A204.1 (cell line): ENCODE measurements around the gene TYW1.
"Not testable (repeated sequence)": the region's sequence is repeated elsewhere in the genome, so short reads cannot be mapped to it uniquely, and the experiment has no call there.

Source experiments
- FAIRE-seq: peaks from 2 replicates; lab custom pipeline; 2012; peaks lifted over from hg19 to GRCh38; lab: Jason Lieb, UNC

TYW1 gene

GRCh38 chr7:67045496-67045995, 48.9 kb downstream of the TYW1 start:
- no peak for FAIRE-seq

DNA sequence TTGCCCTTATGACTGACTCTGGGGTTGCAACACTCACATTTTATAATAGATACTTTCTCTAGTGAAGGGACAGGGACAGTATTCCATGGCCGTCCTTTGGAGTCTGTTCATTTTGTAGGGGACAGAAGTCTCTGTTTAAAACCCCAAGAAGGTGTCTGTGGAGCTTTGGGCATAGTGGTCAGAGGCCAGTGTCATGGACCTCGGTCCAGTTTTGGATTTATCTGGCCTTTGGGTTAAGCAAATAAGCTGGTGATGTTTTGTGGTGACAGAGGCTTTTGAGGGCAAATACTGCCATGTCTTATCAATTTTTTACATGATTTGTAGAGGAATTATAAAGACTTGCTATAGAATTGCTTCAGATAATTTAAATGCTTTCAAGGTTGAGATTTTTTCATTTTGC, 50.2 kb downstream of the TYW1 start:
- not testable (repeated sequence) for FAIRE-seq

DNA sequence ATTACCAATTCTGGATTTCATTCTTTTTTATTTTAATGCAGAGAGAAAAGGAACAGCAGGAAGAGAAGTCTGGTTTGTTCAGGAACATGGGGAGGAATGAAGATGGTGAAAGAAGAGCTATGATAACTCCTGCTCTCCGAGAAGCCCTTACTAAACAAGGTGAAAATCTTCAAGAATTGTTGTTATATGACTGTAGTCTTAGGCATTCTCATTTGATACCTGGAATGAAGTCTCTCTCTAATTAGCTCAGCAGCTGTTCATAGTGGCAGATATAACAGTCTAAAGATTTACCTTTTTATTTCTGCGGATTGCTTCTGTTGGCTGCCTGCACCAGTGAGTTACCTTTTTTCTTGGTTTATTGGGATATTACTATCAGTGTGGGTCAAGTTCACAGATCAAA, 53.3 kb downstream of the TYW1 start:
- not testable (repeated sequence) for FAIRE-seq

DNA sequence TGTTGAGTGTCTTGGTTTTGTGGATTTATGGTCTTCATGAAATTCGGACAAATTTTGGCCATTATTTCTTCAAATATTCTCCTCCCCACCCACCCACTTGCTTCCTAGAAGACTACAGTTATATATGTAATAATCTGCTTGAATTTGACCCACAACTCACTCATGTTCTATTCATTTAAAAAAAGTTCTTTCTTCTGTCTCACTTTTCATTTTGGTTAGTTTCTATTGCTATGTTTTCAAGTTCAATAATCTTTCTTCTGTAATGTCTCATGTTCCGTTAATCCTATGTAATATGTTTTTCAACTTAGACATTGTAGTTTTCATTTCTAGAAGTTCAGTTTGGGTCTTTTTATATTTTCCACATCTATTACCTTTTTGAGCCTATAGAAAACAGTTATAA, 55.5 kb downstream of the TYW1 start:
- peak; percentile 82 for FAIRE-seq

DNA sequence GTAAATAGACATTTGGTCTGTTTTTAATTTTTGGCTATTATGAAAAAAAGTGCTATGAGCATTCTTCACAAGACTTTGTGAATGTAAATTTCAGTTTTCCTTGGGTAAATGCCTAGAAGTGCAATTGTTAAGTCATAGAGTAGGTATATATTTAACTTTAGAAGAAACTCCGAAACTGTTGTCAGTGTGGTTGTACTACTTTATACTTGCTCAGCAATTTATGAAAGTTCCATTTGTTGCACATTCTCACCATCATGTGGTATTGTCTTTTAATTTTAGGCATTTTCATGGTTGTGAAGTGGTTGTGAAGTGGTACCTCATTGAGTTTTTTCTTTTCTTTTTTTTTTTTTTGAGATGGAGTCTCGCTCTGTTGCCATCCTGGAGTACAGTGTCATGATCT, 60.0 kb downstream of the TYW1 start:
- no peak for FAIRE-seq

GRCh38 chr7:67061321-67061720, 64.7 kb downstream of the TYW1 start:
- FAIRE-seq: not testable (repeated sequence)

- not testable (repeated sequence) for FAIRE-seq
These were observed 66.2 kb downstream of the TYW1 start for GRCh38 chr7:67062802-67063201.

- not testable (repeated sequence) for FAIRE-seq
These were observed 70.5 kb downstream of the TYW1 start for GRCh38 chr7:67066950-67067622.

DNA sequence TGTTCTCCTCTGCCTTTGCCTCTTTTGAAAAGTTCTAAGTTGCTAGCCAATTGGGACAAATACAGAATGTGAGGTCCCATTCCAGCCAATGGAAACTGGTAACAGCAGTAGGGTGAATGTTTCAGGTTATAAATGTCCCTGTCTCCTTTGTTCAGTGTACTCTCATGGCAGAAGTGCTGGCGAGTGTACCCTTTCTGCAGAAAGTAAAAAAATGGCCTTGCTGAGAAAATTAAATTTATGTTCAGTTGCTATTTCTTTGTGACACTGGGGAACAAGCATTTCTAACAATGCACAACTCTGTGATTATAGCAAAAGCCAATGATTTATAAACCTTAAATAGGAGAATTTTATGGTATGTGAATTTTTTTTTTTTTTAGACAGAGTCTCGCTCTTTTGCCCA, 79.5 kb downstream of the TYW1 start:
- not testable (repeated sequence) for FAIRE-seq

DNA sequence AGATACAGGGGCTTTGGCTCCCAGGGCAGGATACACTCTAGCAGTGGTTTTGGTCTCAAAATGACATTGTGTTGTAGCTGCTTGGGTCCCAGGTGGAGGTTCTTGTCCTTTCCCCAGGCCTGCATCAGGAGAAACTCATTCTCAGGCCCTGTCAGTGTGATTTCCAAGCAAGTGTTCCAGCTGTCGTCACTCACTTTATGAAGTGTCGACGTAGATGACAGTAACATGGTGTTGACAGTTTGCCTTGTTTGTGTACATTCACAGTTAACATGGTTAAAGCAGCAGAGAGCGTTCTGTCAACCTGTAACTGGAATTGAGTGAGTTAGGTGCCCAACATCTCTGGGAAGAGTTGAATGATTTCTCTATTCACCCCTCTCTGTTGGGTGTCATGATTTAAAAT, 86.2 kb downstream of the TYW1 start:
- FAIRE-seq: not testable (repeated sequence)

DNA sequence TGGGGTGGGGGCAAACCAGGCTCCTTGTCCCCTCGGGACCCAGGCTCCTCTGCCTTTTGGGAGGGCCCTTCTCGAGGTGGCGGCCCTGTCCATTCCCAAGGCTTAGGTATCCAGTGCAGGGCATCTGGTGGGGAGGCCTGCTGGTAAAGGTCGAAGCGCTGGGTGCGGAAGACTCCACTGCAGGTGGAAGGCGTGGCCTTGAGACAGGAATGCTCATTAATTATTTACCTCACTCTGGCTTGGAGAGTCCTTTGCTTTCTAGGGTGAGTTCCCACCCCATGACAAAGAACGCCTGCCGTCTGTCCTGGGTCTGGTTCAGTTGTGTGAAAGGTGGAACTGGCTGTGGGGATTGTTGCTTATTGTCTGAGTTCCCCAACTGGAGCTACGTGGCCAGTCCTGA, 92.6 kb downstream of the TYW1 start:
- FAIRE-seq: not testable (repeated sequence)

GRCh38 chr7:67091053-67091452, 94.4 kb downstream of the TYW1 start:
- FAIRE-seq: not testable (repeated sequence)

- FAIRE-seq: not testable (repeated sequence)
These were observed 101.4 kb downstream of the TYW1 start for GRCh38 chr7:67098031-67098430.

DNA sequence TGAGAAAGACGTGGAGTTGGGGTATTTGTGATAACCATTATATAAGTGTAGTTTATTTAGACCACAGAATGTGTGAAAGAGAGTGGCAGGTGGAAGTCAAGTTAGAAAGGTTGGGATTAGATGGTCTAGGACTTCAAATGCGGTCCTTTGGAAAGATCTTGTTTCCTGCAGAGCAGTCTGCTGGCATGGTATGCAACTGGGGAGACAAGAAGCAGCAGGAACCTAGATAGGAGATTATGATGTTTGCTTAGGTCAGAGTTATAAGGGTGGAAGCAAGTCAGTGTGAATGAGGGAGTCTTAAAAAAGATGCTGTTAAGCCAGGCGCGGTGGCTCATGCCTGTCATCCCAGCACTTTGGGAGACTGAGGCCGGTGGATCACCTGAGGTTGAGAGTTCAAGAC, 102.8 kb downstream of the TYW1 start:
- not testable (repeated sequence) for FAIRE-seq

DNA sequence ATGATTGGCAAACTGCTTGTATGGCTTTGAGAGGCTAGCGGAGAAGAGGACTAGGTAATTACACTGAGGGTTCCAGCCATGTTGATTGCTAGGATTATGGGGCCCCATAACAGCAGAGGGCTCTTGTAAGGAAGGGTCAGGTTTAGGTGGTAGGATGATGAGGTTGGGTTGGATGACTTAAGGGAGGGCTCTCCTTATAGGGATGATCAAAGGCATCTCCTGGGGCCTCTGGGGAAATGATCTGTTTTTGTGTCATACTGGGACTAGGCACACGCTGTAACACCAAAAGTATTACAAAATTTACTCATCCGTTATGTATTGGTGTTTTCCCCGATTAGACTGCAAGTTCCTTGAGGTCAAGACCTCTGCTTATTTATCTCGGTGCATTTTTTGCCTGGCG, 103.4 kb downstream of the TYW1 start:
- not testable (repeated sequence) for FAIRE-seq

GRCh38 chr7:67100956-67101361, 104.3 kb downstream of the TYW1 start:
- no peak for FAIRE-seq

DNA sequence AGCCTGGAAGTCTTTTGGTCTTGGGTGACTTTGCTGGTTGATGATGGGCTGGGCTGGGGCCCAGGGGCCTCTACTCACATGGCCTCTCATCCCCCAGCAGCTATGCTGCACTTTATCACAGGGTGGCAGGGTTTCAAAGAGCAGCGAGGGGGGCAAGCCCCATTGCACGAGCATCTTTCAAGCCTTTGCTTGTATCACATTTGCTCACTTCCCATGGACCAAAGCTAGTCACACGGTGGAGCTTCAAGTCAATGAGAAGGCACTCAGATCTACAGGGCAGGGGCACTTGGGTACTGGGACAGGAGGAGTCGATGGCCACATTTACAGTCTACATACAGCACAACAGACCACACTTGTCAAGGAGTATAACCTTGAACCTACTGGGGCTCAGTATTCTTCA, 108.3 kb downstream of the TYW1 start:
- FAIRE-seq: not testable (repeated sequence)

DNA sequence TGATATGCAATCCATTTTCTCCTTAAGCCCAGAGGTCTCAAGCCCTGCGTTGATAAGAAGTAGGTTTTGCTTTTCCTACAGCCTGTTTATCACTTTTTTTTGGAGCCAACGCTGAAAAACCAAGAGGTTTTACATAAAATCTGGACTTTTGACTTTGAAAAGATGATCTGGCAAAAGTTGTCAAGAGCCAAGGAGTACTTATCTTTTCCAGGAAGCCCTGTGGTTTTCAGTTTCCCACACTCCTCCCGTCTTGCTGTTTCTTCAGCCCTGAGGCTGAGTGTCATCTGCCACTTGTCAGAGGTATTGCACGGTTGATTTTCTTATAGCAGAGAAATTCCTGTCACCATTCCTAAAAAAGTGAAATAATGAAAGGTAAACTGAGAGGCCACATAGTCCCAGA, 108.7 kb downstream of the TYW1 start:
- FAIRE-seq: no peak

- FAIRE-seq: not testable (repeated sequence)
These were observed 109.6 kb downstream of the TYW1 start for GRCh38 chr7:67106255-67106654.

DNA sequence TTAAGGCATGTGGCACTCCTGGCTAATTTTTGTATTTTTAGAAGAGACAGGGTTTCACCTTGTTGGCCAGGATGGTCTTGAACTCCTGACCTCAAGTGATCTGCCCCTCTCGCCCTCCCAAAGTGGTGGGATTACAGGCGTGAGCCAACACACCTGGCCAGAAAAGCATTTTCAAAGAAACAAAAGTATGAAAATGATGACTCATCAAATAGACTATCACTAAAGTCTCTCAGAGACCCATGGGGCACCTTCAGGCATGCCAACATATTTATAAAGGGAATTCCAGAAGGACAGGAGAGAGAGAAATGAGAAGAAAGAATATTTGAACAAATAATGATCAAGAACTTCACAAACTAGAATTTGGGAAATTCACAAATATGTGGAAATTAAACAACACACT, 114.7 kb downstream of the TYW1 start:
- FAIRE-seq: not testable (repeated sequence)

DNA sequence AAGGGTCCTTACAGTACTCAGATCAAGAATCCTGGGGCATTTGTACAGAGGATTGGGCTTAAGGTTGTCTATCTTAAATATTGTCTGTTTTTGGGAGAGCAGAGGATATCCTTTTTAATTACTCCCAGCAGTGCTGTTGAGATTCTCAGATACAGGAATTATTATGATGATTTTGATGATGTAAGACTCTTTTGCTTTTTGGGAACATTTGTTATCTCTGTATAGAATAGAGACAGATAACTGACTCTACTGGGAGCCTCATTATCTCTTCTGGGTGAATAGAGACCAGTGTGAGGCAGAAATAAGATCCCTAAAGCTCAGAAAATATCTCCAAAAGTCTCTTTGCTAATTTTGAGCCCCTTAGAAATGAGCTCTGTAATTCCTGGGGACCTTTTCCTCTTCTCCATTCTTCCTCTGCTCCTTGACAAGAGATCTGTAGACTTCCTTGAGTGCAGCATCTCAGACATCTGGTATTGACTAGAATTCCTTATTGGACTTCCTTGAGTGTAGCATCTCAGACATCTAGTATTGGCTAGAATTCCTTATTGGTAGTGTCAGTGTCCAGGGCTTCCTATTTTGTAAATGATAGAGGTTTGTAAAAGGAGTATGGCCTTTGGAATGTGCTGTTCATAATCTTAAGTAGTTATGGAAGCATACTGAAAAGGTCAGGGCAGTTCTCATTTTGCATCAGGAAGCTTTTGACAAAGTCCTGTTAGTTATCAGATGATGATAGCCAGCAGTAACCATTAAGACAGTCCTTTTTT, 118.0 kb downstream of the TYW1 start:
- not testable (repeated sequence) for FAIRE-seq

DNA sequence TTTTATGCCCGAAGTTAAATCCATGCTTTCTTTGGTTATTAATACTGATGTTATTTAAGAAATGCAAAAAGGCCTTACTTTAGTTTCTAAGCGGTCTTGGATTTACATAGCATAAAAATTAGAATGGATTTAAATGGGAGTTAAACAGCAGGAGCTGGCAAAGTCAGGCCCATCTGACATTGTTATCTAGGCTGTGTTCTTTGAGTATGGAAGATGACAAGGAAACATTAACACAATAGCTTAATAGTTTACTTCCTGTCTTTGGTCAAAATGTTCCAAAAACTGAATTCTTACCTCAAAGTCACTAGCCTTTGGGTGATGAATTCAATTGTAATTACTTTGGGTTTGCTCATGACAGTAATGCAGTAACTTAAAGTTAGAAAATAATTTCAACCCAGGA, 123.9 kb downstream of the TYW1 start:
- not testable (repeated sequence) for FAIRE-seq

- not testable (repeated sequence) for FAIRE-seq
These were observed 131.6 kb downstream of the TYW1 start for GRCh38 chr7:67128257-67128656.

- not testable (repeated sequence) for FAIRE-seq
These were observed 134.1 kb downstream of the TYW1 start for GRCh38 chr7:67130766-67131165.
